HG02763 (cell line): Measurements from ENCODE around the gene LEMD2.
"Not testable (repeated sequence)": the region's sequence is repeated elsewhere in the genome, so short reads cannot be mapped to it uniquely, and the experiment has no call there.

Source experiments
- ATAC-seq: cut with Tn5 transposase; IDR thresholded peaks from one replicate; pipeline ENCODE4 v1.9.1; 2021; ENCODE audit warnings: mild to moderate bottlenecking, moderate library complexity; ENCODE audit not compliant: unreplicated experiment

Gene LEMD2

GRCh38 chr6:33788694-33789549 lies at the start of gene LEMD2:
Gene LEMD2, minus strand, starts transcription at chr6:33789130. Its CDS starts 14 bp downstream, at chr6:33789116.
- ATAC-seq: peak; percentile 82

GRCh38 chr6:33837971-33838665 lies 49.2 kb upstream of the LEMD2 start:
- ATAC-seq: no peak

- no peak for ATAC-seq
Measured at GRCh38 chr6:33836806-33837469, 48.0 kb upstream of the LEMD2 start.

DNA sequence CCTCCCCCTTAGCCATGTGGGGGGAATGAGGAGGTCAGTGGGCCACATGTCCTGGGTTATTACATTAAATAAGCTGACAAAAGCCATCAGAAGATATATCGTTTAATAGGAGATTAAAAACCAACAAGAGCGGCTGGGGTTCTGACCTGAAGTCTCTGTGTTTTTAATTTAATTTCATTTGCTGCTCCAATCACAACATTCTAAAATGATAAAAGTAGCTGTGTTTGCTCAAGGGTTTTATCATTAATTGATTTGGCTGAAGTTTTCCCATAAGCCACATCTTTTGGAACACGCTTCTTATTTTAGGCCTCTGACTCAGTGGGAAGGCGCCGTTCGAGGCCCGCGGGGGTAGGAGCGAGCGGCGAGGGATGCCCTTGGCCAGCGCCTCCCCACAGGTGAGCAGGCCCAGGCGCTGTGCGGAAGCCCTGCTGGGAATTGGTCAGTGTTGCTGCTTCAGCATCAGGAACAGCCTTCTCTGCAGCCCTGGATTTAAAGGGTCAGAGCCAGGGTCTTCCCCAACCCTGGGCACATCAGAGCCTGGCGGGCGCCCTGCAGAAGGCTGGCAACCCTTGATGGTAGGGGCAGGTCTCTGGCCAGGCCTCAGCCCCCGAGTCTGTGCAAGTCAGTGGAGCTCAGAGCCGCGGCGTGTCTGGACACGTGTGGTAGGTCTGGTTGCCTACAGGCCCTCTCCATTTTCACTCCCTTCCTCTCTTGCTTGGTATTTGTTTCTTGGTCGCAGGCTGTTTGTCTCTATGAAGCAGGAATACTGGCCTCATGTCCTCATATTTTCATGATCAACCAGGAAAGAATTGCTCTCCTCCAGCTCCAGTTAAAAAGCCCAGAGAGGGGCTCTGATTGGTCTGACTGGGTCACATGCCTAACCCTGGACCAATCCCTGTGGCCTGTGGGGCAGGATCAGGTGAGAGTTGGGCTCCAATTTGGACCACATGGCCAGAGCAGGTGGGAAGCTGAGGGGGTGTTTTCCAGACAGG lies 45.8 kb upstream of the LEMD2 start:
- ATAC-seq: no peak

DNA sequence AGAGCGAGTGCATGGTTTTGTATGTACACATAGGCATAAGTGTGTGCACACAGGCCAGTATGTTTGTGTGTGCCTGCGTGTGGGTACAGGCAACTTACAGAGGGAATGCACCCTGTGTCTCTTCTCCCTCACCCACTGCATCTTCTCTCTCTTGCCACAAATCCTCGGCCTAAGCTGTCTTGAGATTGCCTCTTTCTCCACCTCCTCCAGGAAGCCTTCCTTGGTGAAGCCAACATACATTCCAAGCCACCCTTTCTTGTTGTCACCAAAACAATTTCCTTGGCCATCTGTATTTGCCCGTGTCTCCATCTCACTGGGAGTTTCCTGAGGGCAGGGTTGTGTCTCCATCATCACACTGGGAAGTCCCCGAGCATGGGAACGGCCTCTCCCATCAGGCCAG lies 44.7 kb upstream of the LEMD2 start:
- ATAC-seq: no peak

- ATAC-seq: not testable (repeated sequence)
Measured at GRCh38 chr6:33832831-33833230, 43.9 kb upstream of the LEMD2 start.

DNA sequence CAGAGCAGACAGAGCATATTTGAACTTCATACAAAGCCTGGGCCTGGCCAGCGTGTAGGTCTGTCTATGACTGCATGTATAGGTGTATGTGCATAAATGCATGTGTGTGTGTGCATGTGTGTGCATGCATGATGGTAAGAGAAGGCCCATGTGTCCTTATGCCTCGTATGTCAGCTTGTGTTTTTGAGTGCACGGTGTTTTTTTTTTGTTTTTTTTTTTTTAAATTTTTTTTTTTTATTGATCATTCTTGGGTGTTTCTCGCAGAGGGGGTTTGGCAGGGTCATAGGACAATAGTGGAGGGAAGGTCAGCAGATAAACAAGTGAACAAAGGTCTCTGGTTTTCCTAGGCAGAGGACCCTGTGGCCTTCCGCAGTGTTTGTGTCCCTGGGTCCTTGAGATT lies 42.8 kb upstream of the LEMD2 start:
- ATAC-seq: not testable (repeated sequence)

DNA sequence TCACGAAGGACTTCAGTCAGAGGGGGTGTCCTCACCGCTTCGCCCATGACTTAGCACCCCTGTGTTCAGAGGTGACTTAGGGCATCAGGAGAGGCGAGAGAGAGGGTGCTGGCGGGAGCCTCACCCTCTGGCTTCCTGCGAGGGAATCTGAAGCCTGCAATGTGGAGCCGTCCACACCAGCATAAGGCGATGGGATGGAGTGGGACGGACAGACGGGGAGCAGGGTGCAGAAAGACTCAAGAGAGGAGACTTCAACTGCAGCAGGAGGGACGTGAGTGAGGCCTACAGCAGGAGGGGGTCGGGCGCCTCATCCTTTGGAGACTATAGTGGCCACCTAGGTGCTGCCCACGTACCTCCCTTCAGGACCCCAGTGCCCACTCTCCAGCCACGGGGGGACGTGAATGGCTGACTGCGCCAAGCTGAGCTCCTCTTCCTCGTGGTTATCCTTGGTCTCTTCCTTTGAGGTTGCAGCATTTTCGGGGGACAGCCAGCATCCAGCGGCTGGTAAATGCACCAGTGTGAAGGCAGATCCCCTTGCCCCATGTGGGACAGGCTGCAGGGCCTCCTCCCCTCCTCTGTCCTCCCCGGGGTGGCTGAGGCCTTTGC lies 41.8 kb upstream of the LEMD2 start:
- ATAC-seq: no peak

DNA sequence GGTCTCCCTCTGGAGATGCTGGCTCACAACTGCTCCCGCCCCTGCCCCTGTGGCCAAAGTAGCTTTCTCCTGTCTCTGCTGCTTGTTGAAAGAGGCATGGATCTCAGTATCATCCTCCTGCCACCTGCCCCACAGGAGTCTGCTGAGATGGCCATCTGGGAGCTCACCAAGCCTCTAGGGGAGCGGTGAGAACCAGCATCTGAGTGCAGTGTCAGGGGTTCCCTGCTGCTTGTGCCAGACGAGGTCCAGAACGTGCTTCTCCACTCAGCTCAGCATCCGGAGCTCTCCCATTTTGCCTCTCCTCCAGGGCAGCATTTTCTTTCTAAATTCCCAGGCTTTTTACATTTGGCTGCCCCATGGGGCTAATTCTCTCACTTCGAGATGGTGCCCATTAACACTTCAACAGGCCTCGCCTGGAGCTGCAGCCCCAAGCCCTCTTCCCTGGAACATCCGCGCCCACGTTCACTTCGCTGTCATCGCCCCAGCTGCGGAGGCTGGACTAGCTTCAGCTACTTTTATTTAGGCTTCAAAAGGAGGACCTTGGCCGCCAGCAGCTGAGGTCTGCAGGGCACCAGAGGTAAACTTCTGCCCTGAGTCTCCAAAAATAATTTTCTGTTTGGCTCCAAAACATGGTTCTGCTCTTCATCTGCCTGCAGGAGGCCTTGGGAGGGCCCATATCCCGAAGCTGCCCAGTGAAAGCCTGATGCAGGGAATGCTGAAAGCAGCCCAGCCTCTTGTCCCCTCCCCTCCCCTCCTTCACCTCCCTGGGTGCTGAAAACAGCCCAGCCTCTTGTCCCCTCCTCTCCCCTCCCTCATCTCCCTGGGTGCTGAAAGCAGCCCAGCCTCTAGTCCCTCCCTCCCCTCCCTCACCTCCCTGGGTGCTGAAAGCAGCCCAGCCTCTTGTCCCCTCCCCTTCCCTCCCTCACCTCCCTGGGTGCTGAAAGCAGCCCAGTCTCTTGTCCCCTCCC lies 40.1 kb upstream of the LEMD2 start:
- ATAC-seq: no peak

- no peak for ATAC-seq
Measured at GRCh38 chr6:33828452-33828763, 39.5 kb upstream of the LEMD2 start.

DNA sequence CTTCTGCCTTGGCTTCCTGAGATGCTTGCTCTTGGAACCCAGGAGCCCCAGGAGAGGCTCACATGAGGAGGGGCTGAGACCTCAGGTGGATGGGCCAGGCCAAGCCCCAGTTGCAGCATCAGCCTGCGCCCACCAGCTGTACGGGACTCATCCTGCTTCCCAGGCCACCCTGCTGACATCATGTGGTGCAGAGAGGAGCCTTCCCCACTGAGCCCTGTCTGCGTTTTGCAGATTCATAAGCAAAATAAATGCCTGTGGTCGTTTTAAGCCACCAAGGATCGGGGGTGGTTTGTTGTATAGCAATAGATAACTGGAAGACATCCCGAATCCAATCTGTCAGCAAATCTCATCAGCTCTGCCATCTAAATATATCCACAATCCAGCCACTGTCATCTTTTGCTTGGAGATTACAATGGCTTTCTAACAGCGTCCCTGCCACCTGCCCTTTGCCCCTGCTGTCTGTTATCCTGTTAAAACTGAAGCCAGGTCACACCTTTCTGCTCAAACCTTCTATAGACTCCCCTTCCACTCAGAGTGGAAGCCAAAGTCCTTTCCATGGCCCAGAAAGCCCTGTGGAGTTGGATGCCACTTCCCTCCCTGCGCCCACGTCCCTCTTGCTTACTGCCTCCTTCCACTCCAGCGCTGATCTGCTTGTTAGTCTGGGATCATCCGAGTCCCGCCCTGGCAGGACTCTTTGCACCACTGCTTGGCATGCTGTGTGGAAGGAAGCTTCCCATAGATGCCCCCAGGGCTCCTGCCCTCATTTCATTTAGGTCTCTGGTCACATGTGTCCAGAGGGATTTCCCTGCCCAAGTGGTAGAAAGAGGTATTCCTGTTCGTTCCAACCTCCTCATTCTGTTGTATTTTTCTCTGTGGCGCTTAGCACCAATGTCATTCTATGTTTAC lies 38.9 kb upstream of the LEMD2 start:
- ATAC-seq: no peak

DNA sequence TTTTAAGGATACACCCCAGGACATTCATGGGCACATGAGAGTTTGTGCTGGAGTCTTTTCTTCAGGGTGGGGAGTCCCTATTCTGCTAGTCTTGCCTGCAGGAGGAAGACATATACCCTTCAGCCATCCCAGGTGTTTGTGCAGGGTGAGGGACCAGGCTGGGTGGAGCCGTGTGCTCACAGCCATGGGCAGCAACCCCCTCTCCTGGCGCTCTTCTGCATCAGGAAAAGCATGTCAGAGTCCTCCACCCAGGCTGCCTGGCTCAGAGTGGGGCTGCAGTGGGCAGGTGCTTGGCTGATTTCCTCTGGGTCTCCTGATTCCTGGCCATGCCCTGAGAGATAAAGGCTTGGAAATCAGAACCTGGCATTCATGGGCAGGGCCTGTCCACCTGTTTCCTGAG lies 37.6 kb upstream of the LEMD2 start:
- ATAC-seq: no peak

- ATAC-seq: no peak
Measured at GRCh38 chr6:33824461-33825154, 35.7 kb upstream of the LEMD2 start.

DNA sequence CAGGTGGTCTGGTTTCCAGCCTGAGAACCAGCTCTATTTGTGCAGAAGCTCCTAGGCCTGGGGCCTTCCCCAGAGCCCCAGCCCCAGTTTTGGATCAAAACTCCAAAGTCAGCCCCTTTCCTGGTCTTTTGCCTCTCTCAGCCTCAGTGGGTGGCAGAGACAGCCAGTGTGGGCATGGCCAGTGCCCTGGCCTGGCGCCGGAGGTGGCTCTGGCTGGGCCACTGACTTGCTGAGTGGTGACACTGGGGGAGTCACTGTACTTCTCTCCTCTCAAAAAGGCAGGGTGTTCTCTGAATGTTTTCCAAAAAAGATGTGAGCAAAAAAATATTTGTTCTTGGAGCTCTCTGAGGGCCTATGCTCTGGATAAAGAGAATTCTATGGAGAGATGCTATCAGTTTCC lies 34.9 kb upstream of the LEMD2 start:
- ATAC-seq: no peak

GRCh38 chr6:33822575-33823395 lies 33.9 kb upstream of the LEMD2 start:
- ATAC-seq: no peak

- ATAC-seq: no peak
Measured at GRCh38 chr6:33820784-33821520, 32.0 kb upstream of the LEMD2 start.
